Osteocyte (in vitro differentiated cells): ENCODE data around the gene F10. TPM values are rescaled to one million over a fixed set of nuclear protein-coding genes. Genes with fewer than 3 reads are reported as not detected.
"Not testable (repeated sequence)": the region's sequence is repeated elsewhere in the genome, so short reads cannot be mapped to it uniquely, and the experiment has no call there.

Source experiments
- DNase-seq: peaks from one replicate; pipeline ENCODE4 v3.0.0; 2021; ENCODE audit warnings: mixed read lengths; ENCODE audit not compliant: unreplicated experiment; ENCODE audit errors: extremely low spot score
- H3K27ac Mint-ChIP-seq: one replicate; pipeline ENCODE4 v1.8.0; 2021; ENCODE audit warnings: mild to moderate bottlenecking, mixed read lengths; ENCODE audit not compliant: unreplicated experiment
- H3K27me3 Mint-ChIP-seq: one replicate; pipeline ENCODE4 v1.8.0; 2021; ENCODE audit warnings: mixed read lengths; ENCODE audit not compliant: unreplicated experiment
- H3K36me3 Mint-ChIP-seq: one replicate; pipeline ENCODE4 v1.8.0; 2021; ENCODE audit warnings: mixed read lengths; ENCODE audit not compliant: unreplicated experiment
- H3K4me1 Mint-ChIP-seq: one replicate; pipeline ENCODE4 v1.8.0; 2021; ENCODE audit warnings: mixed read lengths; ENCODE audit not compliant: unreplicated experiment
- H3K4me3 Mint-ChIP-seq: one replicate; pipeline ENCODE4 v1.8.0; 2021; ENCODE audit warnings: mild to moderate bottlenecking, moderate library complexity, mixed read lengths; ENCODE audit not compliant: unreplicated experiment
- H3K9me3 Mint-ChIP-seq: one replicate; pipeline ENCODE4 v1.8.0; 2021; ENCODE audit warnings: mixed read lengths; ENCODE audit not compliant: unreplicated experiment
- total RNA-seq: library from RNA; stranded (reverse); gene quantifications from 2 replicates; pipeline ENCODE4 v1.2.1, GENCODE V29; 2021
- TF ChIP-seq, protein P1 (sequence below): fragments of 200-600 bp; sonication (generic); IDR thresholded peaks from 2 replicates; pipeline ENCODE4 v1.5.0; 2021; ENCODE audit warnings: antibody characterized with exemption, mild to moderate bottlenecking, moderate library complexity

Gene F10
- total RNA-seq, 1 donor from 2014 or later: 1.8 TPM

DNA sequence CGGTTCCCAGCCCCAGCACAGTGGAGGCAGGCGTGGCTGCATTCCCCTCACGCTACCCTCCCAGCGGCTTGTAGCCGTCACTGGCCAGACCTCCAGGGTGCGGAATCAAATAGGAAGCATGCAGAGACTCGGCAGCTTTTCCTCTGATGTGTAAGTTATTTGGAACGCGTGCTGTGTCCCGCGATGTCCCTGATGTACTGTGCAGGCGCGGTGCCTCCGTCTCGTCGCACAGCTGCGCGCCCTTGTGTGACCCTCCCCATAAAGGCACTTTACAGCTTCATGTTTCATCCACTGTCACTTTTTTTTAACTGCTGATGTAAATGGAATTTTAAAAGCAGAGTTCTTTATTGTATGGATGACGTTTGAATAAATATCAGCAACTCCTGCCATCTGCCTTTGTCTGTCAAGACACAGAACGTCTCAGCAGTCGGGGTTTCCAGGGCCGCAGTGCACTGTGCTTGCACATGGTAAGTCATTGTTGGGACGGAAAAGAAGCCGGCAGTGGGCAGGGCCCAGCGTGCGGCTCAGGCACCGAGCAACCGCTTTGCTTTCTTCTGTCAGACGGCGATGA, 24.4 kb upstream of the F10 start:
- no peak for DNase-seq
- Mint-ChIP-seq H3K4me1 (peaks cover 11% of the 10 kb centered on the region), H3K4me3 (no peak overlapping the region), H3K27ac (no peak overlapping the region), H3K27me3 (peaks cover 3% of the 10 kb centered on the region), H3K9me3 (no peaks in the 10 kb centered on the region), H3K36me3 (no peaks in the 10 kb centered on the region)
- TF ChIP-seq, protein P1, sequence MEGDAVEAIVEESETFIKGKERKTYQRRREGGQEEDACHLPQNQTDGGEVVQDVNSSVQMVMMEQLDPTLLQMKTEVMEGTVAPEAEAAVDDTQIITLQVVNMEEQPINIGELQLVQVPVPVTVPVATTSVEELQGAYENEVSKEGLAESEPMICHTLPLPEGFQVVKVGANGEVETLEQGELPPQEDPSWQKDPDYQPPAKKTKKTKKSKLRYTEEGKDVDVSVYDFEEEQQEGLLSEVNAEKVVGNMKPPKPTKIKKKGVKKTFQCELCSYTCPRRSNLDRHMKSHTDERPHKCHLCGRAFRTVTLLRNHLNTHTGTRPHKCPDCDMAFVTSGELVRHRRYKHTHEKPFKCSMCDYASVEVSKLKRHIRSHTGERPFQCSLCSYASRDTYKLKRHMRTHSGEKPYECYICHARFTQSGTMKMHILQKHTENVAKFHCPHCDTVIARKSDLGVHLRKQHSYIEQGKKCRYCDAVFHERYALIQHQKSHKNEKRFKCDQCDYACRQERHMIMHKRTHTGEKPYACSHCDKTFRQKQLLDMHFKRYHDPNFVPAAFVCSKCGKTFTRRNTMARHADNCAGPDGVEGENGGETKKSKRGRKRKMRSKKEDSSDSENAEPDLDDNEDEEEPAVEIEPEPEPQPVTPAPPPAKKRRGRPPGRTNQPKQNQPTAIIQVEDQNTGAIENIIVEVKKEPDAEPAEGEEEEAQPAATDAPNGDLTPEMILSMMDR: no peak

DNA sequence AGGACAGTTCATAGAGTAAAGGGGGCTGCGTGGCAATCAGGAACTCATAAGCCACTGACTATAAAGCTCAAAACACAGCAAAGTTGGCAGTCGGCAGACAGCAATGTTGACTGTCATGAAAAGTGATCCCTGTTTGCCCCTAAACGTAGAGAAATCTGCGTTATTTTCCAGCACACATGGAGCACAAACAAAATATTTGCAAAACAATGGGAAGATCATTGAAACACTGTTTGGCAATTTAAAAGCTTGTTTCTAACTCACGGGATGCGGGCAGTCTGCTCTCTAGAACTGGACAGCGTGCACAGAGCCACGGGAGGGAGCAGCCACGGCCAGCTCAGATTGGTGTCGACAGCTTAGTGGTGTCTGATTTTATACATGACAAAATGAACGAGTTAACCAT, 23.5 kb upstream of the F10 start:
- Mint-ChIP-seq H3K4me3 (no peak overlapping the region), H3K36me3 (no peaks in the 10 kb centered on the region), H3K4me1 (peaks cover 11% of the 10 kb centered on the region), H3K27me3 (peaks cover 3% of the 10 kb centered on the region), H3K9me3 (no peaks in the 10 kb centered on the region), H3K27ac (no peak overlapping the region)
- DNase-seq: no peak
- TF ChIP-seq, protein P1: no peak

DNA sequence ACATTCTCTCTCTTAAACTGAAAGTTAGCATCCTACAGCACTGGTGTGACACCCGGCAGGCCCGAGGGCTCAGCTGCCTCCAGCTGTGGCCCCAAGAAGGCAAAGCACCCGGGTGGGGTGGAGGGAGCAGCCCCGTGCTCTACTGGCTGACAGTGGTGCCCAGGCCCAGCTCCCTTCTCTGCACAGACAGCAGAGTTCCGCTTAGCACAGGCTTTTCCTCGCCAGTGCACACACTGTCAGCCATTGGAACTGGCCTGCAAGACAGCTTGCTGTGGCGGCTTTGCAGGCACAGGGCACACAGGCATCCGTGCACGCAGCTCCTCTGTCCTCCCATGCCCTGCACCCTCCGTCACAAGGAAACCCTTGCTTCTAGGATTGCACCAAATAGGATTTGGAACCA, 20.3 kb upstream of the F10 start:
- peaks cover 11% of the 10 kb centered on the region for H3K4me1 Mint-ChIP-seq
- not testable (repeated sequence) for H3K9me3 Mint-ChIP-seq, H3K4me3 Mint-ChIP-seq, H3K36me3 Mint-ChIP-seq, H3K27me3 Mint-ChIP-seq, DNase-seq, H3K27ac Mint-ChIP-seq

DNA sequence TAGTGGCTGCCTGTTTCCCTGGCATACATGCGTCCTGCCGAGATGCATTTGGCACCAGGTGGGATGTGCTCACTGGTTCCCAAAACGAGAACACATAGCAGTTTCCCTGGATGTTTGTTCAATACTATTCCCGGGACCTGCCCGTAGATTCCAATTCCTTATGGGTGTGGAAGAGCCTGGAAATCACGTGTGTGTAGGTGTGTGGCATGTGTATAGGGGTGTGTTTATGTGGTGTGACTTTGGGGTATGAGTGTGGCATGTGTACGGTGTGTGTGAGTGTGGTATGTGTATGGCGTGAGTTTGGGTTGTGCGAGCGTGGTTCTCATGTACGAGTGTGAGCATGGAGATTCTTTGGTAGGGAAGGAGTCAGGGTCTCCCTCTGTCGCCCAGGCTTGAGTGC, 19.9 kb upstream of the F10 start:
- Mint-ChIP-seq H3K4me3 (no peak overlapping the region), H3K27me3 (peaks cover 1% of the 10 kb centered on the region), H3K4me1 (peaks cover 9% of the 10 kb centered on the region), H3K27ac (no peak overlapping the region), H3K36me3 (no peaks in the 10 kb centered on the region), H3K9me3 (no peaks in the 10 kb centered on the region)
- no peak for DNase-seq
- TF ChIP-seq, protein P1: no peak

DNA sequence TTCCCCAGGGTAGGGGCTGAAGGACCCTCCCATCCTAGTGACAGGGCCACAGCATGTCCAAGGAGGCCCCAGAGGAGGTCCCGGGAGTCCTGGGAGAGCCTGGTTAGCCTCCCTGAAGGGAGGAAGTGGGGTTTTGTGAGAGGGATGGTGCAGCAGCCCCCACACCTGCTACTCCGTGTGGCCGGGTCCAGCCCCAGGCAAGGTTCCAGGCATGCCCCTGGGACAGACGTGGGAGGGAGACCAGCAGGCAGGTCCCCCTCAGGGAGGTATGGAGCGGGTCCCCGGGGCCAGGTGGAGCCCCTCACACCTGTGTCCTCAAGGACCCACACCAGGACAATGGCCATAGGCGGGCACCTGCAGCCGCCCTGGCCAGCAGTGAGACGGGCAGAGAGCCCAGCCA, 19.0 kb upstream of the F10 start:
- Mint-ChIP-seq H3K4me3 (no peak overlapping the region), H3K9me3 (no peaks in the 10 kb centered on the region), H3K27me3 (peaks cover 1% of the 10 kb centered on the region), H3K27ac (no peak overlapping the region), H3K36me3 (no peaks in the 10 kb centered on the region), H3K4me1 (peaks cover under 1% of the 10 kb centered on the region)
- TF ChIP-seq, protein P1: no peak
- no peak for DNase-seq
